Kidney (tissue), 14 donors: Measurements from ENCODE around the gene EFEMP1. TPM values are rescaled to one million over a fixed set of nuclear protein-coding genes. Genes with fewer than 3 reads are reported as not detected.

ENCODE experiments used
- DNase-seq, 5 donors: peaks; one replicate each; pipeline ENCODE4 v3.0.0-alpha.2; 2013 to 2020
- FAIRE-seq: peaks from 2 replicates; lab custom pipeline; 2012; peaks lifted over from hg19 to GRCh38; lab: Jason Lieb, UNC
- H3K27ac ChIP-seq, 2 donors: one replicate each; pipeline ENCODE4 v1.7.0; 2013; ENCODE audit warnings: low read depth in 2 of 2, low read length in 2 of 2, inconsistent platforms in 1 of 2
- H3K27me3 ChIP-seq: one replicate; pipeline ENCODE4 v1.7.1; 2013; ENCODE audit warnings: low read length, inconsistent platforms; ENCODE audit not compliant: control insufficient read depth, insufficient read depth
- H3K36me3 ChIP-seq, 3 donors: one replicate each; pipeline versions ENCODE4 v1.7.0 to v1.7.1; 2013; ENCODE audit warnings: low read length in 3 of 3, control low read depth in 1 of 3, inconsistent platforms in 1 of 3; ENCODE audit not compliant: insufficient read depth in 3 of 3, control insufficient read depth in 2 of 3
- H3K4me1 ChIP-seq, 3 donors: one replicate each; pipeline versions ENCODE4 v1.7.0 to v1.7.1; 2013; ENCODE audit warnings: low read length in 3 of 3, inconsistent platforms in 1 of 3, low read depth in 1 of 3; ENCODE audit not compliant: control insufficient read depth in 2 of 3, insufficient read depth in 2 of 3
- H3K4me3 ChIP-seq, 3 donors: one replicate each; pipeline versions ENCODE4 v1.7.0 to v1.8.1; 2013; ENCODE audit warnings: low read length in 3 of 3, control low read depth in 1 of 3, inconsistent platforms in 1 of 3
- H3K9ac ChIP-seq, 3 donors: one replicate each; pipeline versions ENCODE4 v1.7.0 to v1.7.1; 2013; ENCODE audit warnings: low read length in 3 of 3, control low read depth in 1 of 3, inconsistent platforms in 1 of 3
- H3K9me3 ChIP-seq, 3 donors: one replicate each; pipeline versions ENCODE4 v1.7.0 to v1.7.1; 2013; ENCODE audit warnings: low read length in 3 of 3, control low read depth in 1 of 3, inconsistent platforms in 1 of 3; ENCODE audit not compliant: control insufficient read depth in 2 of 3, insufficient read depth in 1 of 3
- intact Hi-C: fragments of 100-400 bp; cut with DNase I; formaldehyde crosslinking; loops from one replicate; pipeline ENCODE4 v1.11.1; 2022
- polyA plus RNA-seq: library from polyadenylated mRNA; stranded (reverse); fragments of 350-450 nt; fragmentation: Illumina TruSeq; extraction: RNeasy Lipid Tissue Mini Kit (QIAGEN cat#74804); gene quantifications from one replicate; pipeline ENCODE4 v1.2.3, GENCODE V29; 2014; ENCODE audit warnings: low read depth, low replicate concordance; ENCODE audit not compliant: insufficient read depth
- total RNA-seq: library from RNA; stranded (reverse); fragmentation: NEBNext Ultra II Directional; extraction: Animal tissue kit (Norgen Biotek cat#: 25700); gene quantifications from one replicate; pipeline ENCODE4 v1.2.1, GENCODE V29; 2021
- TF ChIP-seq, protein P1 (sequence below): IDR thresholded peaks from 3 replicates; pipeline ENCODE4 v1.5.1; 2012; ENCODE audit warnings: mild to moderate bottlenecking, moderate library complexity, borderline replicate concordance; ENCODE audit not compliant: insufficient read depth; ENCODE audit errors: extremely low read depth
- donor health status: control.
- donor health status: control.
- donor health status: control.
- donor health status: control.
- donor health status: control.
- donor health status: DM: yes; HTN: yes; CAD: no.
- donor health status: Normal renal cell carcinoma (clear cell type).

The EFEMP1 gene
- total and polyA plus RNA-seq, 2 donors from 2014 or later: 68.4 to 171 TPM

- Histone ChIP-seq H3K4me1 (no peaks in the 10 kb centered on the region), H3K27ac (no peak overlapping the region), H3K27me3 (no peaks in the 10 kb centered on the region), H3K36me3 (no peaks in the 10 kb centered on the region), H3K9ac (no peak overlapping the region), H3K4me3 (no peak overlapping the region), H3K9me3 (no peaks in the 10 kb centered on the region)
- DNase-seq (peak in 2 of 5 donors; percentile 33 to 34), FAIRE-seq (no peak)
- intact Hi-C loops: no loop called here
- TF ChIP-seq, protein P1, sequence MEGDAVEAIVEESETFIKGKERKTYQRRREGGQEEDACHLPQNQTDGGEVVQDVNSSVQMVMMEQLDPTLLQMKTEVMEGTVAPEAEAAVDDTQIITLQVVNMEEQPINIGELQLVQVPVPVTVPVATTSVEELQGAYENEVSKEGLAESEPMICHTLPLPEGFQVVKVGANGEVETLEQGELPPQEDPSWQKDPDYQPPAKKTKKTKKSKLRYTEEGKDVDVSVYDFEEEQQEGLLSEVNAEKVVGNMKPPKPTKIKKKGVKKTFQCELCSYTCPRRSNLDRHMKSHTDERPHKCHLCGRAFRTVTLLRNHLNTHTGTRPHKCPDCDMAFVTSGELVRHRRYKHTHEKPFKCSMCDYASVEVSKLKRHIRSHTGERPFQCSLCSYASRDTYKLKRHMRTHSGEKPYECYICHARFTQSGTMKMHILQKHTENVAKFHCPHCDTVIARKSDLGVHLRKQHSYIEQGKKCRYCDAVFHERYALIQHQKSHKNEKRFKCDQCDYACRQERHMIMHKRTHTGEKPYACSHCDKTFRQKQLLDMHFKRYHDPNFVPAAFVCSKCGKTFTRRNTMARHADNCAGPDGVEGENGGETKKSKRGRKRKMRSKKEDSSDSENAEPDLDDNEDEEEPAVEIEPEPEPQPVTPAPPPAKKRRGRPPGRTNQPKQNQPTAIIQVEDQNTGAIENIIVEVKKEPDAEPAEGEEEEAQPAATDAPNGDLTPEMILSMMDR: no peak
Measured at GRCh38 chr2:55856936-55857335, 66.6 kb downstream of the EFEMP1 start.

- Histone ChIP-seq H3K4me1 (no peaks in the 10 kb centered on the region), H3K9me3 (no peaks in the 10 kb centered on the region), H3K9ac (no peak overlapping the region), H3K27me3 (no peaks in the 10 kb centered on the region), H3K4me3 (no peak overlapping the region), H3K36me3 (no peaks in the 10 kb centered on the region), H3K27ac (no peak overlapping the region)
- DNase-seq (no peak), FAIRE-seq (no peak)
- intact Hi-C loops: no loop called here
- TF ChIP-seq, protein P1: no peak
Measured at GRCh38 chr2:55848096-55848495, 75.5 kb downstream of the EFEMP1 start.

- Histone ChIP-seq H3K9me3 (no peaks in the 10 kb centered on the region), H3K27ac (no peak overlapping the region), H3K9ac (no peak overlapping the region), H3K36me3 (no peaks in the 10 kb centered on the region), H3K4me1 (peaks cover 0 to 4% (median 0%) of the 10 kb centered on the region in 3 donors), H3K4me3 (no peak overlapping the region), H3K27me3 (no peaks in the 10 kb centered on the region)
- TF ChIP-seq, protein P1: no peak
- intact Hi-C loops: no loop called here
- FAIRE-seq: no peak
- DNase-seq: no peak
Measured at GRCh38 chr2:55846426-55846825, 77.2 kb downstream of the EFEMP1 start.

DNA sequence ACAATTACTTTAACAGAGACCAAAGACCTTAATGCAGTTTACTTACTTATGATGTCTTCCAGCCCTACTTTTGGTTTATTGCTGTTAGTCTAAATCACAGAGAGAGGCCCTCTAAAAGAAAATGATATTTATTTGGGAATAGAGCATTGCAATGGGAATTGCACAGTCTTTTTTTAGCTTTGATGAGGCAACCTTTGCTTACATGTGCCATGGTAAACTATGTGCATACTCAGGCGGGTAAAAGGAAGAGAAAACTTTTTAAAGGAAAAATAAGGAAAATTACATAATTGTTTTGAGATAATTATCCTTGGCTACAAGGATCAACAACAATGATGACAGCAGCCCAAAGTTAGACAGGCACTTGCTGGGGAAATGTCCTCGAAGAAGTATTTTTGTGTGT is 78.6 kb downstream of the EFEMP1 start:
- no peak overlapping the region for H3K27ac ChIP-seq
- no peak overlapping the region for H3K9ac ChIP-seq
- H3K4me1 ChIP-seq: peaks cover 0 to 4% (median 0%) of the 10 kb centered on the region in 3 donors
- no peaks in the 10 kb centered on the region for H3K9me3 ChIP-seq
- intact Hi-C loops: no loop called here
- TF ChIP-seq, protein P1: no peak
- DNase-seq (no peak), FAIRE-seq (no peak)
- no peaks in the 10 kb centered on the region for H3K27me3 ChIP-seq
- H3K4me3 ChIP-seq: no peak overlapping the region
- no peaks in the 10 kb centered on the region for H3K36me3 ChIP-seq
